Activated CD8-positive, alpha-beta memory T cell treated with anti-CD3 and anti-CD28 coated beads, Interleukin-2, amount 50 U/mL, for 48 hours (primary cell): ENCODE results near the gene PXK.
"Not testable (repeated sequence)": the region's sequence is repeated elsewhere in the genome, so short reads cannot be mapped to it uniquely, and the experiment has no call there.

Source experiments
- DNase-seq: peaks from one replicate; pipeline ENCODE4 v3.0.0-alpha.2; 2020

Gene PXK

DNA sequence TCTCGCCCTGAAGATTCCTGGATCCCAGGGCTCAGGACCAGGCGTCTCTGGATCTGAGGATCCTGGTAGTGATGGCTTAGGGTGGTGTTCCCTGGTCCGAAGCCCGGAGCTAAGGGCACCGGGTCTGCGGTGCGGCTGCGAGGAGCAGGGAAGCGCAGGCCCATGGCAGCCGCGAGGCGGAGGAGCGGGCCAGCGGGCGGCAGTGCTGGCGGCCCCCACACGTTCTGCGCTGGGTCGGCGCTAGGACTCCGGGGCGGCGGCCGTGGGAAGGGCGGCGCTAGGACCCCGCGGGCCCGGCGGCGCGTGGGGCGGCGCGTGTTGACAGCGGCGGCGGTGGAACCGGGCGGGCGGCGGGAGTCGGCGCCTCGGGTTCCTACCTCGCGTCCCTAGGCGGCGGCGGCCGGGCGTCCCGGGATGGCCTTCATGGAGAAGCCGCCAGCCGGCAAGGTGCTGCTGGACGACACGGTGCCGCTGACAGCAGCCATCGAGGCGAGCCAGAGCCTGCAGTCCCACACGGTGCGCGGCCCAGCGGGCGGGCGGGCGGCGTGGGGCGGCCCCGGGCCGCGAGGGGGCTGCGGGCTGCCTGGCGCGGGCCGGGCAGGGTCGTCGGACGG, at the start of gene PXK:
TSS of gene PXK (plus strand) at position 318 of the 614 bp plus-strand sequence. CDS start at position 415, 97 bp downstream.
- peak; percentile 91 for DNase-seq

DNA sequence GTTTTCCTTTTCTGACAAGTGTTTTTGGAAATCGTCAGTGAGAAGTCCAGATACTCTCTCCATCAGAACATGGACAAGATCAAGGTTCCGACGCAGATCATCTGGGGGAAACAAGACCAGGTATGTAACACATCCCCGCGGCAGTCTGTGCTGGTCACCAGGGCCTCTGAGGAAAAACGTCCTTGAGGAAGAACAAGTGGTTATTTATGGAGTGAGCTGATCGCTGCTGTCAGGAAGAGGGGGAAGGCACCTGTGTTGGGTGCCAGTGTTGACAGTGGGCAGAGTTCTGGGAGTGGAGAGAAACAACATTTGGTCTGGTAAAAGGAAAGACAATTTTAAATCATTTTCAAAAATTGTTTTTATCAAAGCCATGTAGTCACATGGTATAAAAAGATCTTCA, 47.4 kb upstream of the PXK start:
- DNase-seq, result no peak

- no peak for DNase-seq
Observed at GRCh38 chr3:58287354-58287753, 45.3 kb upstream of the PXK start.

DNA sequence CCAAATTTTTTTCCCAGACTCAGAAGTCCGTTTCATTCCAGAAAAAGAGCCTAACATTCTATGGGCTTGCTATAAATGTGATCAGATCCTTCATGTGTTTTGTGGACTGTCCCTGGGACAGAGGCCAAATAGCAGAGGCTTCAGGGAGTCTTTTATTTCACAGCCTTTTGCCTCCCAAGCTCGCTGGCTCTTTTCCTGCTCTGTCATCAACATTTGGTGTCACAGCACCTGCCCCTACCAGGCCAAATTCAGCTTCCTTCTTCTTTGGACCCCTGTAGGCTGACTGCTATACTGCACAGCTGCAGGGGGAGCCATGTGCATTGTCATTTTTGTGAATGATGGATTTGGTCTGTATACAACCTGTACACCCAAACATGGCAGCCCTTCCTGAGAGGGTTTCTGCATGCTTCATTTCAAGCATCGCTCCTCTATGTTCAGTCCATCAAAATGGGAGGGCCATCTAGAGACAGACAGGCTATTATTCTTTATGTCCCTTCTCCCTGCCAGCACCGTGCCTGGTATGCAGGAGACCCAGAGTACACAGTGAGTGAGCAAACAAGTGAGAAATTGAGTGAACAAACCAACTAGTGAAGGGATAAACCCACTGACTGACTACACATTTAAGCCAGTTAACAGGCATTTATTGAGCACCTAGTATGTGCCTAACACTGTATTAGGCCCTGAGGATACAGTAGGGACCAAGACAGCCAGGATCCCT, 44.5 kb upstream of the PXK start:
- no peak for DNase-seq

DNA sequence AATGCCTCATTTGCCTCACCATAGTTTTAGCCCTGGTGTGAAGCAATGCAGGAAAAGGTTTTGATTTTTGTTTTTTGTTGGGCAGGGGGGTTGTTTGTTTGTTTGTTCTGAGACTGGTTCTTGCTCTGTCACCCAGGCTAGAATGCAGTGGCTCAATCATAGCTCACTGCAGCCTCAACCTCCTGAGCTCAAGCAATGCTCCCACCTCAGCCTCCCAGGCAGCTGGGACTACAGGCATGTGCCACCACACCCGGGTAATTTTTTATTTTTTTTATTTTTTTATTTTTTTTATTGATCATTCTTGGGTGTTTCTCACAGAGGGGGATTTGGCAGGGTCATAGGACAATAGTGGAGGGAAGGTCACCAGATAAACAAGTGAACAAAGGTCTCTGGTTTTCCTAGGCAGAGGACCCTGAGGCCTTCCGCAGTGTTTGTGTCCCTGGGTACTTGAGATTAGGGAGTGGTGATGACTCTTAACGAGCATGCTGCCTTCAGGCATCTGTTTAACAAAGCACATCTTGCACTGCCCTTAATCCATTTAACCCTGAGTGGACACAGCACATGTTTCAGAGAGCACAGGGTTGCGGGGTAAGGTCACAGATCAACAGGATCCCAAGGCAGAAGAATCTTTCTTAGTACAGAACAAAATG, 43.6 kb upstream of the PXK start:
- DNase-seq, result not testable (repeated sequence)

GRCh38 chr3:58290446-58290845, 42.2 kb upstream of the PXK start:
- not testable (repeated sequence) for DNase-seq

DNA sequence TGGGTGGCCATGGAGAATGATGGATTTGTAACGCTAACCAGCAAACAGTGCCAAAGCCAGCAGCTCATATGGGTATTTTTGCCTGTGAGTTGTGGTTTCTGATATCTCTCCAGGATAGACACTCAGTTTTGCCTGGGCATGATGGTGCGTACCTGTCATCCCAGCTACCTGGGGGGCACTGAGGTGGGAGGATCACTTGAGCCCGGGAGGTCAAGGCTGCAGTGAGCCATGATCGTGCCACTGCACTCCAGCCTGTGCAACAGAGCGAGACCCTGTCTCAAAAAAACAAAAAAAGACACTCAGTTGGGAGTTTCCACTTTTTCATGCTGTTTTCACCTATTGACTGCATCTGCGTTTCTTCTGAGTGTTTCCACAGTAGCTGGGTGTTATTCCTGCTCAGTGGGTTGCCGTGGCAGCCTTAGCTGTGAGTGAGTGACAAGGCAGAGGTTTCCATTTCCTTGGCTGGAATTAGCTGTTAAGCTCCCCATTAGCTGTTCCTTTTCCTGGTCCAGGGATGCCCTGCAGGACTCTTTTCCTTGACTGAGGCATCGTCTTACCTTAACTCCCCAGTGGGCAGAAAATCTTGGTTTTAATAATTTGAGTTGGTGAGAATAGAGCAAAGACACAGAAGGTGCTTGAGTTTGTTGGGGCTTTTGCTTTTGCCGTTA, 40.9 kb upstream of the PXK start:
- no peak for DNase-seq

DNA sequence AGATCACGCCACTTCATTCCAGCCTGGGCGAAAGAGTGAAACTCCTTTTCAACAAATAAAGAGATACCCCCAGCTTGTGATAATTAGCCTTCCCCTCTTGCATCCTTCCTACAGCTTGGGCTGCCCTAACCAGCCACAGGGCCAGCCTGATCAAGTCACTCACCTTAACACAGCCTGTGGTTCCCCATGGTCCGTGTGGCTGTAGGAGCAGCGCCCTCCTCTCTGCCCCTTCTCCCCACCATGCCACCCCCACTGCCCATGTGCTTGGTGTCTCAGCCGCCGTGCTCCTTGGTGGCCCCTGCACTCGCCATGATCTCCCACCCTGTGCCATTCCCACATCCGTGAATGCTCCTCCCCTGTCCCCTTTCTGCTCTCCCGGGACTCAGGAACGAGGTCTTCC, 39.8 kb upstream of the PXK start:
- DNase-seq, result no peak

DNA sequence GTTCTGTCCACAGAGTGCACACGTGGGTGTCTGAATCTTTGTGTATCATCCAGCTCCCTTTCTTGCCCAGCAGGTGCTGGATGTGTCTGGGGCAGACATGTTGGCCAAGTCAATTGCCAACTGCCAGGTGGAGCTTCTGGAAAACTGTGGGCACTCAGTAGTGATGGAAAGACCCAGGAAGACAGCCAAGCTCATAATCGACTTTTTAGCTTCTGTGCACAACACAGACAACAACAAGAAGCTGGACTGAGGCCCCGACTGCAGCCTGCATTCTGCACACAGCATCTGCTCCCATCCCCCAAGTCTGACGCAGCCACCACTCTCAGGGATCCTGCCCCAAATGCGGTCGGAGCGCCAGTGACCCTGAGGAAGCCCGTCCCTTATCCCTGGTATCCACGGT, 39.2 kb upstream of the PXK start:
- DNase-seq, result no peak

- DNase-seq, result no peak
Observed at GRCh38 chr3:58296269-58296668, 36.4 kb upstream of the PXK start.

GRCh38 chr3:58296843-58297242, 35.8 kb upstream of the PXK start:
- no peak for DNase-seq

GRCh38 chr3:58298190-58298589, 34.5 kb upstream of the PXK start:
- no peak for DNase-seq

DNA sequence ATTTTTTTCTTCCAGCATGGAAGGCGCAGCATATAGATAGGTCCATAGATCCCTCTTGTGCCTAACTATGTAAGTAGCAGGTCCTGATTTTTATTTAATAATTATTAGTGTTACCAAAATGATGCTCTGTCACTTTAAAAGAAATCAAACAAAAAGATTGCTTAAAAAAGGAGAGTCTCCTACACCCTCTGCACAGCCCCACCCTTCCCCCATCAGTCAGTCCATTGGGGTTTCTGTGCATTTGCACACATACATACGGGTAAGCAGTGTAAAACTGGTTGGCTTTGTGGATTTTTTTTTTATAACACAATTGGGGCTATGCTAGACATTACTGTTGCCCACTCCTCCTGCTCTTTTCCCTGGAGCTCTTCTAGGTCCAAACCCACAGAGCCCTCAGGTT, 33.6 kb upstream of the PXK start:
- no peak for DNase-seq

- DNase-seq, result no peak
Observed at GRCh38 chr3:58299839-58300516, 32.7 kb upstream of the PXK start.

DNA sequence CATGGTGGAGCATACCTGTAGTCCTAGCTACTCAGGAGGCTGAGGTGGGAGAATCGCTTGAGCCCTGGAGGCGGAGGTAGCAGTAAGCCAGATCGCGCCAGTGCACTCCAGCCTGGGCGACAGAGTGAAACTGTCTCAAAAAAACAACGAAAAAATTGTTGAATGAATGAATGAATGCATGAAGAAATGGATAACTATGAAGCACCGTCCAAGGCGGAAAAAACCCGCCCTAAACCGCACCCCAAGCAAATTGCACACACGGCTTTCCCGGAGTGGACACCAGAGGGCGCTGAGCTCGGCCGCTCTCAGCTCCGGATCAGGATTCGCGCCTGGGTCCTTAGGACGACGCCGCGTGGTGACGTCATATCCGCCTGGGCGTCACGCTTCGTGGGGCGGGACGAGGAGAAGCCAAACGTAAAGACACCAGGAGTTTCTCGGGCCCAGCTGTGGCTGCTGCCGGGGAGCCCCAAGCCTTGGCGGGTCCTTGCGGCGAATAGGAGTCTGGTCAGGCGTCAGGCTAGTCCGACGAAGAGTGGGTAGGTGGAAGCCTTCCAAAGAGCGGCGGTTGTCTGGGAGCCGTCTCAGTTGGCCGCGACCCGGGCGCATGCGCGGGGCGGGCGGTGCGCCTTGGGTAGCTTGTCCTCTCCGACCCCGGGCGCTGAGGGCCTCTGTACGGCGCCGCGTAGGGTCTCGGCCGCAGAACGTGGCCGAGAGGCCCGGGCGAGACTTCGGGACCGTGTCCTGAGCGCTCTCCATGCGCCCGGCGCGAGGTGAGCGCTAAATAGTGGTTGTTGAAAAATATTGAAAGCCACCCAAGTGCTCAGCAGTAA, 26.6 kb upstream of the PXK start, which contains the start of the genes HTD2 and RPP14:
TSS of gene HTD2 (plus strand) at position 639 of the 830 bp plus-strand sequence. CDS start 11,094 bp downstream, outside the sequence.
TSS of gene RPP14 (plus strand) at position 364 of the 830 bp plus-strand sequence. CDS start 4,085 bp downstream, outside the sequence.
- DNase-seq, result peak; percentile 100

GRCh38 chr3:58307639-58308215, 25.0 kb upstream of the PXK start:
- DNase-seq, result no peak

DNA sequence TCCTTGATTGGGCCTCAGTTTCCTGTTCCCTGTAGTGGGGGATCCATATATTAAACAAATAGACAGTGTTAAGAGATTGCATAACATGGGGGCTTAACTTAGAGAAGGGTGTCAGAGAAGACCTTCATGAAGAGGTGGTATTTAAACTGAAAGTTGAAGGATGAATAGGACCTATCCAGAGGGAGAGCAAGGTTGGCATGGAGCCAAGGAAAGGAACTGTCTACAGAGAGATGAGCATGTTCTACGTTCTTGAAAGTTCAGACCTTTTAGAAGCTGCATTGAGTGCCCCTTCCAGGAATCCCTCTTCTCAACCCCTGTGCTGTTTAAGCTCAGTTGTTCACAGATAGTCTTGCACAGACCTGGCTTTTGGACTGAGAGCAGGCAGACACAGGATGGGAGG, 24.0 kb upstream of the PXK start:
- no peak for DNase-seq

- no peak for DNase-seq
Observed at GRCh38 chr3:58317811-58318210, 14.9 kb upstream of the PXK start.

- no peak for DNase-seq
Observed at GRCh38 chr3:58321791-58322190, 10.9 kb upstream of the PXK start.

- DNase-seq, result no peak
Observed at GRCh38 chr3:58322793-58323192, 9.9 kb upstream of the PXK start.
